ENCODE results near the gene SAP25.

The SAP25 gene

GRCh38 chr7:100585511-100586265 lies 12.0 kb upstream of the SAP25 start, which contains the start of gene LRCH4:
Gene LRCH4, minus strand, starts transcription at chr7:100586129. Its CDS starts 29 bp downstream, at chr7:100586100.
- DNase-seq (ENCODE audit: low read depth in 2 of 2), result peak in 1 of 2 donors; percentile 55
- peak within 1 kb of the TSS; percentile 94 for H3K4me3 ChIP-seq (replicated peaks in 1 of 2; ENCODE audit: low read depth in 2 of 2, low read length in 2 of 2)
- TF ChIP-seq, protein P1, sequence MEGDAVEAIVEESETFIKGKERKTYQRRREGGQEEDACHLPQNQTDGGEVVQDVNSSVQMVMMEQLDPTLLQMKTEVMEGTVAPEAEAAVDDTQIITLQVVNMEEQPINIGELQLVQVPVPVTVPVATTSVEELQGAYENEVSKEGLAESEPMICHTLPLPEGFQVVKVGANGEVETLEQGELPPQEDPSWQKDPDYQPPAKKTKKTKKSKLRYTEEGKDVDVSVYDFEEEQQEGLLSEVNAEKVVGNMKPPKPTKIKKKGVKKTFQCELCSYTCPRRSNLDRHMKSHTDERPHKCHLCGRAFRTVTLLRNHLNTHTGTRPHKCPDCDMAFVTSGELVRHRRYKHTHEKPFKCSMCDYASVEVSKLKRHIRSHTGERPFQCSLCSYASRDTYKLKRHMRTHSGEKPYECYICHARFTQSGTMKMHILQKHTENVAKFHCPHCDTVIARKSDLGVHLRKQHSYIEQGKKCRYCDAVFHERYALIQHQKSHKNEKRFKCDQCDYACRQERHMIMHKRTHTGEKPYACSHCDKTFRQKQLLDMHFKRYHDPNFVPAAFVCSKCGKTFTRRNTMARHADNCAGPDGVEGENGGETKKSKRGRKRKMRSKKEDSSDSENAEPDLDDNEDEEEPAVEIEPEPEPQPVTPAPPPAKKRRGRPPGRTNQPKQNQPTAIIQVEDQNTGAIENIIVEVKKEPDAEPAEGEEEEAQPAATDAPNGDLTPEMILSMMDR (IDR thresholded peaks at IDR 0.05; ENCODE audit: low read depth, low read length), result no peak

DNA sequence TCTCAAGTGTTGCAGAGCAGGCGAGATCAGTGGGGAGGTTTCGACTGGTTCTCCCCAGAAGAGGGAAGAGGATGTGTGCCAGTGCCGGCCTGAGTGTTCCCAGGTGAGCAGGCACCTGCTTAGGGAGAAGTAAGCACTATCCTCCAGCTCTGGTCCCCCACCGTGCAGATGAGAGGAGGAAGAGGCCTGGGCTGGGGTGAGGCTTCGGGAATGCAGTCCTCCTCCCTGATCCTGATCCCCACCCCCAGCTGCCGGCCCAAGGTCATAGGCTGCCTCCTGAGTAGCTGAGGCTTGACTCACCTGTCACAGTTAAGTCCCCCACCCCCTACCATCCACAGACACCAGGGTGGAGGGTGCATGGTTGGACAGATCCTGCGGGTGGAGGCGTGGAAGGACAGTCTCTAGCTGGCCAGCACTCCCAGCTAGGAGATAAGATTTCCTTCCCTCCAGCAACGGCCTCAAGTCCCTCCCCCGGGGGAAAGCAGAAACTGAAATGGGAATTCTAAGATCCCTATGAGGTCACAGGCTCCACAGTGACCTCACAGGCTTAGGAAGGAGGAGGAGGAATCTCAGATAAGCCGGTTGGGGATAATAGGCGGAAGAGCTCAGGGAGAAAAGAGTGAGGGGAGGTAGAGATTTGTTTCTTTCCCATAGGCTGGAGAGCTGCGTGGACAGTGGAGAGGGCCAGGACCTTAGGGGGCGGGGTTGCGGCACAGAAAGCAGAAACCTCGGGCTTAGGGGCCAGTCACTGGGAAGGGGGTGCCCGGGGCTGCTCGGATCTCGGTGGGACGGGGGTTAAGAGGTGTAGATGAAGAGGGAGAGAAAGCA lies 11.2 kb upstream of the SAP25 start:
- H3K4me3 ChIP-seq (replicated peaks in 1 of 2; ENCODE audit: low read depth in 2 of 2, low read length in 2 of 2), result peak overlapping the region; percentile 94
- TF ChIP-seq, protein P1 (IDR thresholded peaks at IDR 0.05; ENCODE audit: low read depth, low read length), result no peak
- peak; percentile 79 to 94 for DNase-seq (ENCODE audit: low read depth in 2 of 2)

DNA sequence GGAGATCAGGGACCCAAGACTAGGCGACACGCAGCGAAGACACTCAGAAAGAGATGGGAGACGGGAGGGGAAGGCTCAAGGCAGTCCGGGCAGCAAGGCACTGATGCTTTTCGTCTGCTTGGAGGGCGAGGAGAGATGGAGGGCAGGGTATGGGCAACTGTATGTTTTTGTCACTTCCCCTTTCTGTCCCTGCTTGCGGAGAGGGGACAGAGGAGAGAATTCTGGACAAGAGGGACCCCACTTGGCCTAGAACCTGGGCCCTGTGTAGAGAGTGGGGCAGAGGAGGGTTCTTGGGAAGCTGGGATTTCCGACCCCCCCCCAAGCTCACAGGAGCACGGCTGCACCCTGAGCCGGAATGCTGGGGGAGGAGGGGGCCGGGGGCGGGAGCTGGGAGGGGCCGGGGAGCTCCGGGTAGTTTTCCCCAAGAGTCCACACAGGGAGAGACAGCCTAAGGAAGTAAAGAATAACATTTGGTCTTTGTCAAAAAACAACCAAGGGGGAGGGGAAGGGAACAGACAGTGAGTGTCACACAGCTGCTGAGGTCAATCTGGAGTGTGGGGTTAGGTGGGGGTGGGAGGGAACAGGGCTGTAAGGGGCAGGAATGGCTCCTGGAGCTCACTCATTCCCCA lies 10.5 kb upstream of the SAP25 start:
- H3K4me3 ChIP-seq (replicated peaks in 1 of 2; ENCODE audit: low read depth in 2 of 2, low read length in 2 of 2), result peak overlapping the region; percentile 94
- DNase-seq (ENCODE audit: low read depth in 2 of 2), result peak; percentile 40 to 68
- TF ChIP-seq, protein P1 (IDR thresholded peaks at IDR 0.05; ENCODE audit: low read depth, low read length), result no peak

DNA sequence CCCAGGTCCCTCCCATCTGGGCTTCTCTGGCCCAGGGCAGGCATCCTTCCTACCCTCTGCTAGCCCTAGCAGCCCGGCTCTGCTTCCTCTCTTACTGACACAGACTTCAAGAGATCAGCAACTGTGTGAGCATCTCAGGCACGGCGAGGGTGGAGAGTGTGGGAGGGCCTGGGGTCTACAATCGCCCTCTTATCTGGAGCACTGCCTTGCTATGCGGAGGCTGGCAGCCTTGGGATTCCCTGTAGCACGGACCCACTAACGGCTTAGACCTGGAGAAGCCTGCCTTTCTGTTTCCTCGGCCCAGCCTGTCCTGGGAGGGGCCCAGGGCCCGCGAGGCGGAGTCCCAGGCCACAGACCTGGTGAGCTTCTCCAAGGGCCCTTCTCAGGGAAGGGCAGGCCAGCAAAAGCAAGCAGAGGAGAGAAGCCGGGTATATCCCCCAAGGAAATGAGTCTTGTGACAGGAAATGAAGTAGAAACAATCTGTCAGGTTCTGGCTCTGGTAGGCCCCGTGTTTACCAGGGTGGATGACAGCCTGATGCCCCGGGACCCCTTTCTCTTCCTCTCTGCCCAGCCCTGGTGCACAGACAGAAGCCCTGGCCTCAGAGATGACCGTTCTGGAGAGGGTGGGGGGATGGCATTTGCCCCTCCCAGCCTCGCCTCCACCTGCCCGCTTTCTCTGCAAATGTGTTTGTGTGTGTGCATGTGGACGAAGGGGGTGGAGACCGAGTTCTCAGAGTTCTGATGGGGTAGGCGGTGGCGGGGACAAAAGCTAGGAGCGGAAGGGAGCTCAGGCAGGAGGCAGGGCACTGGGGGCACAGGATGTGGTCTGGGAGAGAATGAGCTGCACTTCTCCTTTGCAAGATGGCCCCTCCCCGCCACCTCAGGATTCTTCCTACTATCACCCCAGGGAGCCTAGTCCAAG lies 9.7 kb upstream of the SAP25 start:
- TF ChIP-seq, protein P1 (IDR thresholded peaks at IDR 0.05; ENCODE audit: low read depth, low read length), result no peak
- H3K4me3 ChIP-seq (replicated peaks in 1 of 2; ENCODE audit: low read depth in 2 of 2, low read length in 2 of 2), result peak overlapping the region; percentile 43 to 94
- DNase-seq (ENCODE audit: low read depth in 2 of 2), result peak; percentile 82 to 85

DNA sequence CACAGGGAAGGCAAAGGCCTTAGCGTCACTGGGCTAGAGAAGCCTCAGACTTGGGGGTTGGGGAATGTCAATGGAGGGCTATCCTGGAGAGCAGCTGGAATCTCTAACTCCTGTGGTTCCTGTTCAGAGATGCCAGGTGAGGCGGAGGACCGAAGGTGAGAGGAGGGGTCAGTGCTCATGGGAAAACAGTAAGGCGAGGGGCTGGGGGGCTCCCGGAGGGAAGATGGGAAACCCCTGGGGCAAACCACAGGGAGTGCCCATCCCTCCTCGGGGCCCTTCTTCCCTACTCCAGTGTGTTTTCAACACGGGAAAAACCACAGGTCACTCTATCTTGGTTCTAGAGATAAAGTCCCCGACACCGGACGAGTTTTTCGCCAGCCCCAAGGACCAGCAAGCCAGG lies 8.9 kb upstream of the SAP25 start:
- TF ChIP-seq, protein P1 (IDR thresholded peaks at IDR 0.05; ENCODE audit: low read depth, low read length), result no peak
- H3K4me3 ChIP-seq (replicated peaks in 1 of 2; ENCODE audit: low read depth in 2 of 2, low read length in 2 of 2), result peak overlapping the region; percentile 43 to 94
- no peak for DNase-seq (ENCODE audit: low read depth in 2 of 2)

All from cardiac fibroblast (primary cell).